DOHH2 (cell line): Measurements from ENCODE around the gene SUPT6H.

ENCODE experiments used
- H3F3A ChIP-seq: fragments of 200-600 bp; sonication (generic), shearing (Covaris generic); 2 replicates; pipeline ENCODE4 v1.6.0; 2016; ENCODE audit warnings: antibody characterized with exemption, mild to moderate bottlenecking; ENCODE audit not compliant: control insufficient read depth, insufficient read depth
- H3K27ac ChIP-seq: fragments of 200-600 bp; sonication (generic); 2 replicates; pipeline ENCODE4 v1.5.1; 2014; ENCODE audit warnings: low read depth, mild to moderate bottlenecking, low read length, moderate library complexity
- H3K27me3 ChIP-seq: fragments of 200-600 bp; sonication (generic); 2 replicates; pipeline ENCODE4 v1.6.1; 2014; ENCODE audit warnings: mild to moderate bottlenecking, low read length, mixed read lengths; ENCODE audit not compliant: control insufficient read depth
- H3K36me3 ChIP-seq: fragments of 200-600 bp; sonication (generic); 2 replicates; pipeline ENCODE4 v1.6.1; 2014; ENCODE audit warnings: mild to moderate bottlenecking, low read length, moderate library complexity, mixed read lengths; ENCODE audit not compliant: control insufficient read depth
- H3K4me1 ChIP-seq: fragments of 200-600 bp; sonication (generic); 2 replicates; pipeline ENCODE4 v1.6.1; 2014; ENCODE audit warnings: mild to moderate bottlenecking, low read length, mixed read lengths; ENCODE audit not compliant: control insufficient read depth
- H3K4me2 ChIP-seq: fragments of 200-600 bp; sonication (generic); 2 replicates; pipeline ENCODE4 v1.6.0; 2014; ENCODE audit warnings: mild to moderate bottlenecking, low read length, moderate library complexity
- H3K4me3 ChIP-seq: fragments of 200-600 bp; sonication (generic); 2 replicates; pipeline ENCODE4 v1.5.1; 2014; ENCODE audit warnings: mild to moderate bottlenecking, low read length, mixed read lengths
- H3K79me2 ChIP-seq: fragments of 200-600 bp; sonication (generic); 2 replicates; pipeline ENCODE4 v1.6.1; 2014; ENCODE audit warnings: mild to moderate bottlenecking, low read length, mixed read lengths; ENCODE audit not compliant: control insufficient read depth
- H3K9me2 ChIP-seq: fragments of 200-600 bp; sonication (generic); replicated peaks from 2 replicates; pipeline ENCODE4 v1.6.1; 2014; ENCODE audit warnings: mild to moderate bottlenecking, low read length, mixed read lengths; ENCODE audit not compliant: control insufficient read depth
- H3K9me3 ChIP-seq: fragments of 200-600 bp; sonication (generic); 2 replicates; pipeline ENCODE4 v1.6.1; 2014; ENCODE audit warnings: antibody characterized with exemption, low read length, mixed read lengths; ENCODE audit not compliant: control insufficient read depth, insufficient read depth
- H4K20me1 ChIP-seq: fragments of 200-600 bp; sonication (generic); 2 replicates; pipeline ENCODE4 v1.6.0; 2014; ENCODE audit warnings: low read depth, mild to moderate bottlenecking, antibody characterized with exemption, low read length, moderate library complexity; ENCODE audit not compliant: control insufficient read depth, insufficient read depth
- CTCF ChIP-seq: fragments of 200-600 bp; sonication (generic); IDR thresholded peaks from one replicate; pipeline ENCODE4 v1.5.1; 2014; ENCODE audit warnings: antibody characterized with exemption, mild to moderate bottlenecking, low read depth, low read length; ENCODE audit not compliant: poor library complexity, severe bottlenecking
- EZH2phosphoT487 ChIP-seq: fragments of 200-600 bp; sonication (generic); IDR thresholded peaks from 2 replicates; pipeline ENCODE4 v1.6.1; 2017; ENCODE audit warnings: borderline replicate concordance, mild to moderate bottlenecking, antibody characterized with exemption, low read length, moderate library complexity, mixed read lengths

SUPT6H gene

GRCh38 chr17:28751600-28752366 lies 89.8 kb downstream of the SUPT6H start:
- Histone ChIP-seq H3F3A (peaks cover 26% of the 10 kb centered on the region), H3K4me1 (peaks cover 15% of the 10 kb centered on the region), H3K36me3 (peaks cover 56% of the 10 kb centered on the region), H3K79me2 (peaks cover 31% of the 10 kb centered on the region), H3K9me3 (no peaks in the 10 kb centered on the region), H3K4me3 (no peak overlapping the region), H3K9me2 (no peaks in the 10 kb centered on the region), H3K27ac (no peak overlapping the region), H4K20me1 (peaks cover 15% of the 10 kb centered on the region; the same call in 1 of the 2 replicates), H3K27me3 (no peaks in the 10 kb centered on the region), H3K4me2 (no peak overlapping the region)
- TF ChIP-seq CTCF, result no peak
- no peak for TF ChIP-seq EZH2phosphoT487
